Stimulated activated CD4-positive, alpha-beta T cell treated with anti-CD3 and anti-CD28 coated beads, TNF-alpha, amount 100 ng/mL, for 4 hours (primary cell): ENCODE measurements around the gene IER5.

ENCODE experiments used
- DNase-seq, 3 experiments: peaks; one replicate each; pipeline ENCODE4 v3.0.0-alpha.2; 2020; ENCODE audit warnings: low read depth in 3 of 3

The IER5 gene

GRCh38 chr1:181099152-181100014 lies 10.9 kb downstream of the IER5 start:
- no peak for DNase-seq

GRCh38 chr1:181100015-181100905 lies 11.8 kb downstream of the IER5 start:
- DNase-seq: peak in 2 of 3 experiments; percentile 17 to 18

- DNase-seq: no peak
Measured at GRCh38 chr1:181100934-181101333, 12.4 kb downstream of the IER5 start.

- no peak for DNase-seq
Measured at GRCh38 chr1:181101581-181102226, 13.2 kb downstream of the IER5 start.

GRCh38 chr1:181102841-181103240 lies 14.3 kb downstream of the IER5 start:
- DNase-seq: no peak

GRCh38 chr1:181103399-181103798 lies 14.9 kb downstream of the IER5 start:
- no peak for DNase-seq

- no peak for DNase-seq
Measured at GRCh38 chr1:181104042-181104789, 15.7 kb downstream of the IER5 start.

- DNase-seq: peak in 2 of 3 experiments; percentile 15 to 16
Measured at GRCh38 chr1:181104790-181105133, 16.3 kb downstream of the IER5 start.

- peak; percentile 78 to 94 (median 91) for DNase-seq
Measured at GRCh38 chr1:181105134-181106021, 16.9 kb downstream of the IER5 start.

GRCh38 chr1:181106022-181106312 lies 17.5 kb downstream of the IER5 start:
- DNase-seq: no peak

GRCh38 chr1:181106479-181106878 lies 18.0 kb downstream of the IER5 start:
- no peak for DNase-seq

- DNase-seq: no peak
Measured at GRCh38 chr1:181107711-181108110, 19.2 kb downstream of the IER5 start.

- DNase-seq: no peak
Measured at GRCh38 chr1:181108304-181108867, 19.9 kb downstream of the IER5 start.

- DNase-seq: no peak
Measured at GRCh38 chr1:181110013-181110412, 21.5 kb downstream of the IER5 start.

GRCh38 chr1:181111559-181111958 lies 23.1 kb downstream of the IER5 start:
- DNase-seq: no peak

- DNase-seq: no peak
Measured at GRCh38 chr1:181112071-181112929, 23.8 kb downstream of the IER5 start.

- no peak for DNase-seq
Measured at GRCh38 chr1:181113059-181113641, 24.6 kb downstream of the IER5 start.

GRCh38 chr1:181114574-181115367 lies 26.3 kb downstream of the IER5 start:
- no peak for DNase-seq
